GM18868 (cell line): ENCODE data around the gene CA6.
"Not testable (repeated sequence)": the region's sequence is repeated elsewhere in the genome, so short reads cannot be mapped to it uniquely, and the experiment has no call there.

ENCODE experiments used
- ATAC-seq: cut with Tn5 transposase; IDR thresholded peaks from one replicate; pipeline ENCODE4 v1.9.1; 2021; ENCODE audit warnings: mild to moderate bottlenecking, moderate library complexity; ENCODE audit not compliant: unreplicated experiment

The CA6 gene

GRCh38 chr1:8926707-8927694 is 18.7 kb upstream of the CA6 start:
- ATAC-seq = no peak

- ATAC-seq = no peak
Measured at GRCh38 chr1:8930116-8930515, 15.6 kb upstream of the CA6 start.

GRCh38 chr1:8937051-8937450 is 8.6 kb upstream of the CA6 start:
- not testable (repeated sequence) for ATAC-seq

- no peak for ATAC-seq
Measured at GRCh38 chr1:8937701-8938100, 8.0 kb upstream of the CA6 start.

GRCh38 chr1:8938232-8938999 is 7.3 kb upstream of the CA6 start:
- no peak for ATAC-seq

- no peak for ATAC-seq
Measured at GRCh38 chr1:8939000-8939265, 6.7 kb upstream of the CA6 start.

- ATAC-seq = no peak
Measured at GRCh38 chr1:8939362-8939995, 6.2 kb upstream of the CA6 start.

- ATAC-seq = no peak
Measured at GRCh38 chr1:8941906-8942305, 3.8 kb upstream of the CA6 start.

- ATAC-seq = no peak
Measured at GRCh38 chr1:8943498-8944405, 1.9 kb upstream of the CA6 start.

GRCh38 chr1:8947127-8947691 is 1.5 kb downstream of the CA6 start:
- no peak for ATAC-seq

- ATAC-seq = no peak
Measured at GRCh38 chr1:8950309-8950708, 4.6 kb downstream of the CA6 start.

- no peak for ATAC-seq
Measured at GRCh38 chr1:8951231-8951630, 5.6 kb downstream of the CA6 start.

- ATAC-seq = no peak
Measured at GRCh38 chr1:8955406-8955805, 9.7 kb downstream of the CA6 start.

GRCh38 chr1:8956461-8957349 is 11.0 kb downstream of the CA6 start:
- ATAC-seq = no peak

GRCh38 chr1:8962812-8963530 is 17.3 kb downstream of the CA6 start:
- ATAC-seq = no peak

GRCh38 chr1:8963963-8964362 is 18.3 kb downstream of the CA6 start:
- no peak for ATAC-seq

- ATAC-seq = no peak
Measured at GRCh38 chr1:8965121-8965820, 19.6 kb downstream of the CA6 start.

GRCh38 chr1:8966606-8967005 is 20.9 kb downstream of the CA6 start:
- no peak for ATAC-seq
